Memory B cell (primary cell): Measurements from ENCODE around the gene FCHO1.

Source experiments
- ATAC-seq: fragments of 150-1000 bp; cut with Tn5 transposase; 2 replicates; pipeline ENCODE4 v1.10.0; 2021; ENCODE audit warnings: low read depth, mild to moderate bottlenecking, moderate library complexity
- DNase-seq, 2 donors: peaks; one replicate each; pipeline ENCODE4 v3.0.0; 2022; ENCODE audit warnings: low spot score in 2 of 2
- H3K27ac Mint-ChIP-seq: one replicate; pipeline ENCODE4 v1.8.0; 2022; ENCODE audit warnings: mild to moderate bottlenecking, moderate library complexity, mixed read lengths
- H3K27me3 Mint-ChIP-seq: one replicate; pipeline ENCODE4 v1.8.0; 2022; ENCODE audit warnings: mixed read lengths
- H3K36me3 Mint-ChIP-seq: one replicate; pipeline ENCODE4 v1.8.0; 2022; ENCODE audit warnings: mild to moderate bottlenecking, mixed read lengths
- H3K4me1 Mint-ChIP-seq: one replicate; pipeline ENCODE4 v1.8.0; 2022; ENCODE audit warnings: mixed read lengths
- H3K4me3 Mint-ChIP-seq: one replicate; pipeline ENCODE4 v1.8.0; 2022; ENCODE audit warnings: mild to moderate bottlenecking, moderate library complexity, mixed read lengths
- H3K9me3 Mint-ChIP-seq: one replicate; pipeline ENCODE4 v1.8.0; 2022; ENCODE audit warnings: mixed read lengths

The FCHO1 gene

DNA sequence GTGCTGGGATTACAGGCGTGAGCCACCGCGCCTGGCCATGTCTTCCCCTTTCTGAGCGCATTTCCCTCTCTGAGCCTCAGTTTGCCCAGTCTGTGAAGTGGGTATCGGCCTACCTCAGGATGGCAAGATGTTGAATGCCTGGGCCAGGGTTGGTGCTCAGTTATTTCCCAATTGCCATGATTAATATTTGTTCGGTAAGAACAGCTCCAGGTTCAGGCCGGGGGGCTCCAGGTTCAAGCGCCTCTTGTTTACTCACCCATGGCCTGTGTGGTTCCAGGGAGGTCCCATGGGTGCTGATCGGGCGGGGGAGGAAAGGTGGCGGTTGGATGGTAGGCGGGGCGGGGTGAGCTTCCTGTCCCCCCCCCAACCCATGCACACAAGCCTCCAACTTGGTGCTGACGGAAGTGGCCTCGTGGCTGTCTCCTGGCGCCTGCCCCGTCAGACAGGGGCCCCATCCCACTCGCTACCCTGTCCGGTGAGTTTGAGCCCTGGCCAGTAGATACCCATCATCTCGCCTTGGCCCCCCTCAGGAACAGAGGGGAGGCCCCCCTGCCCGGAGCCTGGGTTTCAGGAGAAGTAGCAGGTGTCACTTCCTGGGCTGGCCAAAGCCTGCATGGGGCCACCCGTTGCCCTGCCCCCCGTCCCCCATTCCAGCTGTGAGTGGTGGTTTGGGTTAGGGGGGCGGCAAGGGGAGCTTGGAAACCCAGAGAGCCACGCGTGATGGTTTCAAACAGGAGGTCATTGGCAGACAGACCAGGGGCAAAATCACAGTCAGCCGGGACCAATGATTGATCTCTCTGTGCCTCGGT lies at the start of gene FCHO1:
FCHO1 (plus strand) TSS at position 375 of the 809 bp plus-strand sequence. CDS start 3,688 bp downstream, outside the sequence.
- H3K27ac Mint-ChIP-seq: peak within 1 kb of the TSS; percentile 97
- no peaks in the 10 kb centered on the region for H3K9me3 Mint-ChIP-seq
- H3K4me1 Mint-ChIP-seq: peaks cover 51% of the 10 kb centered on the region
- H3K27me3 Mint-ChIP-seq: no peaks in the 10 kb centered on the region
- DNase-seq (peak; percentile 70 to 85), ATAC-seq (peak; percentile 67)
- peaks cover 4% of the 10 kb centered on the region for H3K36me3 Mint-ChIP-seq
- H3K4me3 Mint-ChIP-seq: peak within 1 kb of the TSS; percentile 96

GRCh38 chr19:17703824-17704463 lies 47.3 kb upstream of the FCHO1 start:
- no peak overlapping the region for H3K27ac Mint-ChIP-seq
- ATAC-seq: peak; percentile 95
- no peak overlapping the region for H3K4me3 Mint-ChIP-seq
- H3K27me3 Mint-ChIP-seq: peaks cover 13% of the 10 kb centered on the region
- DNase-seq: peak; percentile 73 to 78
- peaks cover 3% of the 10 kb centered on the region for H3K4me1 Mint-ChIP-seq
- no peaks in the 10 kb centered on the region for H3K9me3 Mint-ChIP-seq
- peaks cover 1% of the 10 kb centered on the region for H3K36me3 Mint-ChIP-seq

DNA sequence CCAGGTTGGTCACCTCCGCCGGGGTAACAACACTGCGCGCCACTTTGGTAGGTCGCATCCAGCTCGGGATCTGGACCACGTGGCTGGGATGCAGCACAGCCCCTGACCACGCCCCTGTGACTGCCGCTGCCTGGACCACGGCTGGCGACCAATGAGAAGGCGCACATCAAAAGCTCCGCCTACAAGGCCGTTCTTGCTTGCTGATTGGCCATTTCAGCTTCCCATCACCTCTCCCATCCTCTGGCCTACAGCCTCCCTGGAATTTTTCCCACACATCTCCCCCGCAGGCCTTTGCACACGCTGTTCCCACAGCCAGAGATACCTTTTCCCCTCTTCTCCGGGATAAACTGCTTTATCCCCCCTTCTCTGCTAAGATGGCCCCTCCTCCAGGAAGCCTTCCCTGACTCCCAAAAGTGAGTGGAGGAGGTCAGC lies 44.5 kb upstream of the FCHO1 start:
- no peak overlapping the region for H3K27ac Mint-ChIP-seq
- ATAC-seq: no peak
- DNase-seq: no peak

GRCh38 chr19:17711851-17712250 lies 39.4 kb upstream of the FCHO1 start:
- ATAC-seq: no peak
- no peak for DNase-seq
- Mint-ChIP-seq H3K36me3 (no peaks in the 10 kb centered on the region), H3K4me3 (no peak overlapping the region), H3K4me1 (no peaks in the 10 kb centered on the region), H3K27me3 (no peaks in the 10 kb centered on the region), H3K9me3 (no peaks in the 10 kb centered on the region), H3K27ac (no peak overlapping the region)

More for the DNA sequence above, 44.5 kb upstream of the FCHO1 start:
- no peaks in the 10 kb centered on the region for H3K9me3 Mint-ChIP-seq
- H3K4me3 Mint-ChIP-seq: no peak overlapping the region
- H3K36me3 Mint-ChIP-seq: no peaks in the 10 kb centered on the region
- H3K4me1 Mint-ChIP-seq: peaks cover 3% of the 10 kb centered on the region
- H3K27me3 Mint-ChIP-seq: peaks cover 2% of the 10 kb centered on the region

GRCh38 chr19:17716309-17716929 lies 34.9 kb upstream of the FCHO1 start:
- ATAC-seq (no peak), DNase-seq (no peak)
- Mint-ChIP-seq H3K4me1 (peaks cover 24% of the 10 kb centered on the region), H3K9me3 (no peaks in the 10 kb centered on the region), H3K4me3 (no peak overlapping the region), H3K27ac (no peak overlapping the region), H3K36me3 (peaks cover 2% of the 10 kb centered on the region), H3K27me3 (no peaks in the 10 kb centered on the region)

DNA sequence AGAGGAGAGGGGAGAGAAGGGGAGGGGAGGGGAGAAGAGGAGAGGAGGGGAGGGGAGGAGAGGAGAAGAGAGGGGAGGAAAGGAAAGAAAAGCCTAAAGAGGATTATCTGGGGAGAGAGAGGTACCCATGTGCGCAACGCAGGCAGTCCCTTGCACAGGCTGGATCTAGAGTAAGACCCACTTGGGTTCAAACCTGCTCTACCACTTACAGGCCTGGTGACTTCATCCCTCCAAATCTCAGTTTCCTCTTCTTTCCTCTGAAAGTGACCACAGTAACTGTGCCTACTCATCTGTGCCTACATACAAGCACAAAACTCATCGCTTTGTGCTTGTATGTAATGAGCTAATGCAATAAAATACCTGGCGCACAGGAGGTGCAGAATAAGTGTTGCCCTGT lies 32.7 kb upstream of the FCHO1 start:
- peaks cover 33% of the 10 kb centered on the region for H3K4me1 Mint-ChIP-seq
- peaks cover 5% of the 10 kb centered on the region for H3K36me3 Mint-ChIP-seq
- DNase-seq (no peak), ATAC-seq (no peak)
- H3K27me3 Mint-ChIP-seq: no peaks in the 10 kb centered on the region
- no peak overlapping the region for H3K27ac Mint-ChIP-seq
- H3K4me3 Mint-ChIP-seq: peak overlapping the region; percentile 87
- no peaks in the 10 kb centered on the region for H3K9me3 Mint-ChIP-seq

DNA sequence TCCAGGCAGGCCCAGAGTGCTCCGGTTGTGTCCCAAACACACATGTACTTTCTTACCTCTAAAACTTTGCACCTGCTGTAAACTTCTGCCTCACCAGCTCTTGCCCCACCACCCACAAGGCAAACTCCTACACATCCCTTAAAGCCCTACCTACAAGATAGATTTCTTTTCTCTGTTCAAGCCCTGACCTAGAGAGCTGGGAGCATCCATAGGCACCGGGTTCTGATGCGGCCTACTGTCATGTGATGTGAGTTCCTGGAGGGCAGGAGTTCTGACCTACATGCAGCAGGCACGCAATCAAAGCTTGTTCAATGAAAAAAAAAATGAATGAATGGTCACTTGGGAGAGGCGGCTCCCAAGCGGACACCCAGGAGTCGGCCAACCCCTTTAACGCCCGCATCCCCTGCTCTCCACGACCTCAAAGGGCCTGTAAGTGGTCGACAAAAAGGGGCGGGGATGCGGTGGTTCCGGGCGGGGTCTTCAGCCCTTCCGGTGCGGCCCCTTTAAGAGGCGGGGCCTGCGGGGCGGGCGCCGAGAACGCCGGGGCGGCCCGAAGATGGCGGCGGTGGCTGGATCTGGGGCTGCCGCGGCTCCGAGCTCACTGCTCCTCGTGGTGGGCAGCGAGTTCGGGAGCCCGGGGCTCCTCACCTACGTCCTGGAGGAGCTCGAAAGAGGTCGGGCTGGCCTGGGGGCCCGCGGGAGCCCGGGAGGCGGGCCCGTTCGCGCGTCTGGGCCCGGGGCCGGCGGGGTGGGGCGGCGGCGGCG lies 32.1 kb upstream of the FCHO1 start, which contains the start of gene MAP1S:
MAP1S (plus strand) TSS at position 534 of the 765 bp plus-strand sequence; CDS start at position 557, 23 bp downstream.
- peak; percentile 93 for ATAC-seq
- peaks cover 33% of the 10 kb centered on the region for H3K4me1 Mint-ChIP-seq

GRCh38 chr19:17719730-17720400 lies 31.4 kb upstream of the FCHO1 start:
- peak overlapping the region; percentile 82 for H3K4me3 Mint-ChIP-seq
- peaks cover 9% of the 10 kb centered on the region for H3K36me3 Mint-ChIP-seq
- peaks cover 33% of the 10 kb centered on the region for H3K4me1 Mint-ChIP-seq
- H3K27me3 Mint-ChIP-seq: no peaks in the 10 kb centered on the region
- H3K9me3 Mint-ChIP-seq: no peaks in the 10 kb centered on the region
- H3K27ac Mint-ChIP-seq: peak overlapping the region; percentile 45
- DNase-seq (no peak), ATAC-seq (peak; percentile 25)

More for the DNA sequence above, 32.1 kb upstream of the FCHO1 start, which contains the start of gene MAP1S:
- Mint-ChIP-seq H3K36me3 (peaks cover 5% of the 10 kb centered on the region), H3K9me3 (no peaks in the 10 kb centered on the region), H3K4me3 (peak within 1 kb of the TSS; percentile 87), H3K27ac (peak within 1 kb of the TSS; percentile 45), H3K27me3 (no peaks in the 10 kb centered on the region)
- peak; percentile 45 to 64 for DNase-seq

DNA sequence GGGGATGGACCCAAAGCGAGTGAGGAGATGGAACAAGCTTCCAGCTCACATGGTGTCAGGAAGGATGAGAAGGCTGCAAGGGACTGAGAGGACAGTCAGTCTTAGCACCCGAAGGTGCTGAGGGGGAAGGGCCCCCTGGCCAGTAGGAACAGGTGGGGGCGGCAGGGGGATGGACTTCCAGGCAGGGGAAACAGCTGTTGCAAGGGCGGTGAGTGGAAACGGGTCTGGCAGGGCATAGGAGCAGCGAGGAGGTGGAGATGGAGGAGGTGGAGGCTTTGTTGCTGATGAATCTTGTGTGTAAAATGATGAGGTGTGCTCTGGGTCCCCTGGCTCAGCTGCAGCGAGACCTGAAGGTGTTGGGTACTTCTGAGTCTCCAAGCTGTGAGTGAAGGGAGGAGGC lies 30.8 kb upstream of the FCHO1 start:
- H3K4me3 Mint-ChIP-seq: peak overlapping the region; percentile 82
- H3K36me3 Mint-ChIP-seq: peaks cover 11% of the 10 kb centered on the region
- H3K27ac Mint-ChIP-seq: peak overlapping the region; percentile 45
- DNase-seq: no peak
- H3K27me3 Mint-ChIP-seq: no peaks in the 10 kb centered on the region
- no peaks in the 10 kb centered on the region for H3K9me3 Mint-ChIP-seq
- no peak for ATAC-seq
- H3K4me1 Mint-ChIP-seq: peaks cover 36% of the 10 kb centered on the region

DNA sequence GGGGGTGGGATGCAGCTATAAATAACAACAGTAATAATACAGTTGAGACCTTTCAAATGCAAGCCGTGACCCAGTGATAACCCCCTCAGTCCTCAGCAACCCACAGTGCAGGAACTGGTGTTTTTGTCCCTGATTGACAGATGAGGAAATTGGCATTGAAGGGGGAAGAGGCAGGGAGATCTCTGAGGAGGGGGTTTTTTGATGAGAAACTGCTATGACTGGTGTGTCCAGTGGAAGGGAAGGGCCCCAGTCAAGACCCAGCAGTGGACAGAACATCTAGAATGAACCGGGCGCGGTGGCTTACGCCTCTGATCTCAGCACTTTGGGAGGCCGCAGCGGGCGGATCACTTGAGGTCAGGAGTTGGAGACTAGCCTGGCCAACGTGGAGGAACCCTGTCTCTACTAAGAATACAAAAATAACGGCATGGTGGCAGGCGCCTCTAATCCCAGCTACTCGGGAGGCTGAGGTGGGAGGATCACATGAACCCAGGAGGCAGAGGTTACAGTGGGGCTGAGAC lies 30.1 kb upstream of the FCHO1 start:
- Mint-ChIP-seq H3K27ac (peak overlapping the region; percentile 45), H3K36me3 (peaks cover 12% of the 10 kb centered on the region), H3K4me1 (peaks cover 37% of the 10 kb centered on the region), H3K9me3 (no peaks in the 10 kb centered on the region), H3K27me3 (no peaks in the 10 kb centered on the region), H3K4me3 (peak overlapping the region; percentile 82)
- DNase-seq (no peak), ATAC-seq (no peak)

GRCh38 chr19:17721821-17722220 lies 29.5 kb upstream of the FCHO1 start:
- H3K9me3 Mint-ChIP-seq: no peaks in the 10 kb centered on the region
- H3K36me3 Mint-ChIP-seq: peaks cover 14% of the 10 kb centered on the region
- H3K27me3 Mint-ChIP-seq: no peaks in the 10 kb centered on the region
- H3K4me3 Mint-ChIP-seq: no peak overlapping the region
- peaks cover 37% of the 10 kb centered on the region for H3K4me1 Mint-ChIP-seq
- H3K27ac Mint-ChIP-seq: peak overlapping the region; percentile 45
- DNase-seq (no peak), ATAC-seq (no peak)

DNA sequence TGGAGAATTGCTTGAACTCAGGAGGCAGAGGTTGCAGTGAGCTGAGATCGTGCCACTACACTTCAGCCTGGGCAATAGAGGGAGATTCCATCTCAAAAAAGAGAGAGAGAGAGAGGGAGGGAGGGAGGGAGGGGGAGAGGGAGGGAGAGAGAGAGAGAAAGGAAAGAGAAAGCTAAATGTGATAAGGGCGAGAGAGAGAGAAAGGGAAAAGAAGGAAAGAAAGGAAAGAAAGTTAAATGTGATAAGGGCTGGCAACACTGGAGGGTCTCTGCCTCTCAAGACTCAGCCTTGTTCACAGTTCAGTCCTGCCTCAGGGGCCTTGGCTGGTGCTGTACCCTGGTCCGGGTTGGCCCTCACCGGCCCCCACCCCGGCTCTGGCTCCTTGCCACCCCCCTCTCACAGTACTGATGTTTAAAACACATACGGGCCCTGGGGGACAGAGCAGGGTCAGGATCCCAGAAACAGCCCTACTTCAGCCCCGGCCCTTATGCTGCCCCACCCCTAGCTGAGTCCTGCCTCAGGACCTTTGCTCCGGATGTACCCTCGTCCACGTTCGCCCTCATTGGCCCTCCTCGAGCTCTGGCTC lies 28.5 kb upstream of the FCHO1 start:
- Mint-ChIP-seq H3K4me1 (peaks cover 32% of the 10 kb centered on the region), H3K27me3 (no peaks in the 10 kb centered on the region), H3K9me3 (no peaks in the 10 kb centered on the region), H3K27ac (no peak overlapping the region), H3K36me3 (peaks cover 14% of the 10 kb centered on the region), H3K4me3 (no peak overlapping the region)
- ATAC-seq (no peak), DNase-seq (no peak)

- Mint-ChIP-seq H3K27ac (no peak overlapping the region), H3K4me3 (no peak overlapping the region), H3K27me3 (no peaks in the 10 kb centered on the region), H3K9me3 (no peaks in the 10 kb centered on the region), H3K36me3 (peaks cover 14% of the 10 kb centered on the region), H3K4me1 (peaks cover 26% of the 10 kb centered on the region)
- ATAC-seq: no peak
- no peak for DNase-seq
Measured at GRCh38 chr19:17724655-17725054, 26.6 kb upstream of the FCHO1 start.
